ENCODE data around the gene TRPM8. TPM values are rescaled to one million over a fixed set of nuclear protein-coding genes. Genes with fewer than 3 reads are reported as not detected.

TRPM8 gene
- total and polyA plus RNA-seq, 2 experiments from 2014 or later = not detected

GRCh38 chr2:233991196-233991595, 74.0 kb downstream of the TRPM8 start:
- DNase-seq = no peak
- Histone ChIP-seq H4K20me1 (ENCODE audit: insufficient read depth) (no peaks in the 10 kb centered on the region), H3K4me2 (ENCODE audit: unreplicated experiment) (no peak overlapping the region), H2AFZ (no peak overlapping the region), H3F3A (ENCODE audit: insufficient read depth) (no peaks in the 10 kb centered on the region), H3K36me3 (ENCODE audit: low read depth) (no peaks in the 10 kb centered on the region), H3K27ac (no peak overlapping the region), H3K27me3 (replicated peaks; ENCODE audit: insufficient read depth) (no peaks in the 10 kb centered on the region), H3K4me1 (ENCODE audit: insufficient read depth) (peaks cover 6% of the 10 kb centered on the region; the same call in 1 of the 2 replicates), H3K9me2 (ENCODE audit: insufficient read depth) (no peaks in the 10 kb centered on the region), H3K79me2 (ENCODE audit: insufficient read depth) (no peaks in the 10 kb centered on the region), H3K9me3 (ENCODE audit: low read depth) (no peaks in the 10 kb centered on the region), H3K4me3 (no peak overlapping the region), H3K9ac (no peak overlapping the region)
- WGBS, 2 experiments (ENCODE audit: low coverage in 1 of 2, low lambda C conversion rate in 2 of 2, missing lambda C conversion rate in 2 of 2) = 67 to 72% methylated on average over 7 of the region's 7 CpGs
- in situ Hi-C loops (cut with MboI) = loop anchor here (25.0 kb wide), 1 partner anchor 1121 kb away; no protein-coding TSS in a partner anchor
- TF ChIP-seq EZH2phosphoT487 (IDR thresholded peaks at IDR 0.05; ENCODE audit: insufficient read depth, low read depth) = no peak
- no peak for TF ChIP-seq EZH2 (IDR thresholded peaks at IDR 0.05; ENCODE audit: insufficient read depth, poor library complexity, severe bottlenecking)

GRCh38 chr2:233992513-233993217, 75.5 kb downstream of the TRPM8 start:
- H3K9me3 ChIP-seq (ENCODE audit: low read depth) = no peaks in the 10 kb centered on the region
- in situ Hi-C loops (cut with MboI) = loop anchor here (25.0 kb wide), 1 partner anchor 1120 kb away; no protein-coding TSS in a partner anchor
- H3K36me3 ChIP-seq (ENCODE audit: low read depth) = no peaks in the 10 kb centered on the region
- H3K27ac ChIP-seq = no peak overlapping the region
- peaks cover 7% of the 10 kb centered on the region; the same call in 1 of the 2 replicates for H3F3A ChIP-seq (ENCODE audit: insufficient read depth)
- no peak overlapping the region for H2AFZ ChIP-seq
- TF ChIP-seq EZH2 (IDR thresholded peaks at IDR 0.05; ENCODE audit: insufficient read depth, poor library complexity, severe bottlenecking) (no peak), EZH2phosphoT487 (IDR thresholded peaks at IDR 0.05; ENCODE audit: insufficient read depth, low read depth) (no peak)
- H4K20me1 ChIP-seq (ENCODE audit: insufficient read depth) = no peaks in the 10 kb centered on the region
- no peaks in the 10 kb centered on the region for H3K9me2 ChIP-seq (ENCODE audit: insufficient read depth)
- H3K9ac ChIP-seq = no peak overlapping the region
- DNase-seq = no peak
- H3K4me1 ChIP-seq (ENCODE audit: insufficient read depth) = peaks cover 13% of the 10 kb centered on the region; the same call in 1 of the 2 replicates
- H3K4me2 ChIP-seq (ENCODE audit: unreplicated experiment) = no peak overlapping the region
- no peaks in the 10 kb centered on the region for H3K27me3 ChIP-seq (replicated peaks; ENCODE audit: insufficient read depth)
- H3K79me2 ChIP-seq (ENCODE audit: insufficient read depth) = no peaks in the 10 kb centered on the region
- H3K4me3 ChIP-seq = no peak overlapping the region
- WGBS, 2 experiments (ENCODE audit: low coverage in 1 of 2, low lambda C conversion rate in 2 of 2, missing lambda C conversion rate in 2 of 2) = 71 to 74% methylated on average over 7 of the region's 7 CpGs

DNA sequence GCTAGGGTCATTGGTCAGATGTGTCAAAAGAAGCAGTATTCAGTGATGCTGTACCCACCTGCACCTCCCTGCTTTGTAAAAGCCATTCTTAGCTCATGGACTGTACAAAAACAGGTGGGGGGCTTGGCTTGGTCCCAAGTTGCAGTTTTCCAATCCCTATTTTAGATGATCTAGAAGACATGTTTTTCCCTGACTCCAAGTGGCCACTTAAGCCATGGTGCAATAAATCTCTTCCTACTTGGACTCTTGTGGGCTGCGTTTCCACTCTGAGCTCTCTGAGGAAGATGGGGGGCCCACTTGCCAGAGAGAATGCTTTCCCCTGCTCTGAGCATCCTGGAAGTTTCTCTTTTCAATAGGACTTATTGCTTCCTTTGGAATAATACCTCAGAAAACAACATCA, 76.3 kb downstream of the TRPM8 start:
- Histone ChIP-seq H3K4me2 (ENCODE audit: unreplicated experiment) (no peak overlapping the region), H3K9me2 (ENCODE audit: insufficient read depth) (no peaks in the 10 kb centered on the region), H3K9ac (no peak overlapping the region), H3K4me3 (no peak overlapping the region), H3K27me3 (replicated peaks; ENCODE audit: insufficient read depth) (no peaks in the 10 kb centered on the region), H3K36me3 (ENCODE audit: low read depth) (no peaks in the 10 kb centered on the region), H4K20me1 (ENCODE audit: insufficient read depth) (no peaks in the 10 kb centered on the region), H3K4me1 (ENCODE audit: insufficient read depth) (peaks cover 13% of the 10 kb centered on the region; the same call in 1 of the 2 replicates), H3F3A (ENCODE audit: insufficient read depth) (peaks cover 7% of the 10 kb centered on the region; the same call in 1 of the 2 replicates), H3K27ac (no peak overlapping the region), H3K79me2 (ENCODE audit: insufficient read depth) (no peaks in the 10 kb centered on the region), H2AFZ (no peak overlapping the region), H3K9me3 (ENCODE audit: low read depth) (no peaks in the 10 kb centered on the region)
- DNase-seq = no peak
- in situ Hi-C loops (cut with MboI) = loop anchor here (25.0 kb wide), 1 partner anchor 1119 kb away; no protein-coding TSS in a partner anchor
- WGBS, 2 experiments (ENCODE audit: low coverage in 1 of 2, low lambda C conversion rate in 2 of 2, missing lambda C conversion rate in 2 of 2) = 80 to 100% methylated on average over 1 of the region's 1 CpG
- no peak for TF ChIP-seq EZH2 (IDR thresholded peaks at IDR 0.05; ENCODE audit: insufficient read depth, poor library complexity, severe bottlenecking)
- no peak for TF ChIP-seq EZH2phosphoT487 (IDR thresholded peaks at IDR 0.05; ENCODE audit: insufficient read depth, low read depth)

- H3K9ac ChIP-seq = no peak overlapping the region
- no peaks in the 10 kb centered on the region for H3K9me3 ChIP-seq (ENCODE audit: low read depth)
- H3K4me1 ChIP-seq (ENCODE audit: insufficient read depth) = peaks cover 13% of the 10 kb centered on the region; the same call in 1 of the 2 replicates
- no peaks in the 10 kb centered on the region for H3K36me3 ChIP-seq (ENCODE audit: low read depth)
- H3K4me3 ChIP-seq = no peak overlapping the region
- H3K79me2 ChIP-seq (ENCODE audit: insufficient read depth) = no peaks in the 10 kb centered on the region
- no peak overlapping the region for H2AFZ ChIP-seq
- H3F3A ChIP-seq (ENCODE audit: insufficient read depth) = peaks cover 7% of the 10 kb centered on the region; the same call in 1 of the 2 replicates
- DNase-seq = no peak
- no peak overlapping the region for H3K27ac ChIP-seq
- no peak overlapping the region for H3K4me2 ChIP-seq (ENCODE audit: unreplicated experiment)
- no peaks in the 10 kb centered on the region for H4K20me1 ChIP-seq (ENCODE audit: insufficient read depth)
- H3K27me3 ChIP-seq (replicated peaks; ENCODE audit: insufficient read depth) = no peaks in the 10 kb centered on the region
- in situ Hi-C loops (cut with MboI) = loop anchor here (25.0 kb wide), 1 partner anchor 1118 kb away; no protein-coding TSS in a partner anchor
- TF ChIP-seq EZH2 (IDR thresholded peaks at IDR 0.05; ENCODE audit: insufficient read depth, poor library complexity, severe bottlenecking) (no peak), EZH2phosphoT487 (IDR thresholded peaks at IDR 0.05; ENCODE audit: insufficient read depth, low read depth) (no peak)
- H3K9me2 ChIP-seq (ENCODE audit: insufficient read depth) = no peaks in the 10 kb centered on the region
- 58 to 59% methylated on average over 5 of the region's 5 CpGs for WGBS, 2 experiments (ENCODE audit: low coverage in 1 of 2, low lambda C conversion rate in 2 of 2, missing lambda C conversion rate in 2 of 2)
These were observed 77.0 kb downstream of the TRPM8 start for GRCh38 chr2:233994151-233994550.

Data from GM23248 (cell line).